Raji (cell line): ENCODE results near the gene ITPR2.

Experiments used
- POLR2A ChIP-seq: IDR thresholded peaks from 2 replicates; pipeline ENCODE4 v1.6.1; 2011; ENCODE audit warnings: low read depth, low read length, control low read depth; ENCODE audit not compliant: insufficient read depth

ITPR2 gene

GRCh38 chr12:26754148-26754547, 78.8 kb downstream of the ITPR2 start:
- no peak for TF ChIP-seq POLR2A

- TF ChIP-seq POLR2A: no peak
Observed at GRCh38 chr12:26751179-26751578, 81.8 kb downstream of the ITPR2 start.

DNA sequence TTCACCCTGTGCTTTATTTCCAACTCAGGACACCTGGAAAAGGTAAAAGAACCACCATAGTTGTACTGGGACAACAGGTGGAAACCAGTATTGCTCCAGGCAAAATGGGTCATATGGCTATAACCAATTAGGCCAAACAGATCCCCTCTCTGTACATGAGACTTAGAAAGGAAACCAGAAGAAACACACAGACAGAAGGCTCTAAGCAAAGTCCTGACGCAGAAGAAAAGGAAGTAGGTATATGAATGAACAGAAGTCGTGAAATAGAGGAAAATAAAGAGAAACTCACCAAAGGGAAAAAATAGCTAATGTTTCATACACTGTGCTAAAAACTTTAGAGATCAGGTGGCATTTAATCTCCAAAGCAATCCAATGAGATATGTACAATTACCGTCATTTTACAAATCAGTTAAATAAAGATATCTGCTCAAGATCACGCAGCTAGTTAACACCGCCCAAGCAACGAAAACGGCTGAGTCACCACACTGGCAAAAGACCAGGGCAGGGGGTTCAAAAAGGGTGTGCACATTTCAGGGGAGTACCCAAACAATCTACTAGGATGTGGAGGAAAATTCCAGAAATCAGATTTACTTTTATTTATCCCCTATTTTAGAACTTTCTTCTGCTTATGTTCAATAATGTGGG, 82.3 kb downstream of the ITPR2 start:
- TF ChIP-seq POLR2A: no peak

- TF ChIP-seq POLR2A: no peak
Observed at GRCh38 chr12:26749781-26750180, 83.2 kb downstream of the ITPR2 start.

GRCh38 chr12:26748741-26749431, 84.1 kb downstream of the ITPR2 start:
- no peak for TF ChIP-seq POLR2A

GRCh38 chr12:26748412-26748740, 84.6 kb downstream of the ITPR2 start:
- TF ChIP-seq POLR2A: no peak

DNA sequence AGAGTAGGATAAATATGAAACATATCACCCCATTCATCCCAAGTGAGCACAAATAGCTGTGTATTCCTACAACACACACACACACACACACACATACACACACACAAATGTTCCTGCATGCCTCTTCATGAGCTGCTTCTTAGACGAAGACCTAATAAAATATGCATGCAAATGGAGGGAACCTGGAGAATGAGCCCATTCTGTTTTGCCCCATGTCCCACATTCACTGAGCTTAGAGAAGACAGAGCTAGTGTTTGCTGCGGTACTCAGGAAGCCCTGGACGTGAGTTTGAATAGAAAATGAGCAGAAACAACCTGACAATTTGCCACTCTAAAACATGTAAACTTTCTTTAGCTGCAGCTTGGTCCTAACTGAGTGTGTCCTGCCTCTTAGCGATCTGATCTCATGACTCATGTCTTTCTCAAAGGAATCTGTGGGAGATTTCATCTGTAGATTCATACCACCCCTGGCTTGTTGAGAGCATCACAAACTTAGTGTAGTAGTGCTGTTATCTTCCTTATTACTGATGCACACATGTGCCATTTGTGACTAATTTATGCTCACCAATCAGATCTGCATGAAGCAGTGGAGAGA, 86.8 kb downstream of the ITPR2 start:
- no peak for TF ChIP-seq POLR2A

DNA sequence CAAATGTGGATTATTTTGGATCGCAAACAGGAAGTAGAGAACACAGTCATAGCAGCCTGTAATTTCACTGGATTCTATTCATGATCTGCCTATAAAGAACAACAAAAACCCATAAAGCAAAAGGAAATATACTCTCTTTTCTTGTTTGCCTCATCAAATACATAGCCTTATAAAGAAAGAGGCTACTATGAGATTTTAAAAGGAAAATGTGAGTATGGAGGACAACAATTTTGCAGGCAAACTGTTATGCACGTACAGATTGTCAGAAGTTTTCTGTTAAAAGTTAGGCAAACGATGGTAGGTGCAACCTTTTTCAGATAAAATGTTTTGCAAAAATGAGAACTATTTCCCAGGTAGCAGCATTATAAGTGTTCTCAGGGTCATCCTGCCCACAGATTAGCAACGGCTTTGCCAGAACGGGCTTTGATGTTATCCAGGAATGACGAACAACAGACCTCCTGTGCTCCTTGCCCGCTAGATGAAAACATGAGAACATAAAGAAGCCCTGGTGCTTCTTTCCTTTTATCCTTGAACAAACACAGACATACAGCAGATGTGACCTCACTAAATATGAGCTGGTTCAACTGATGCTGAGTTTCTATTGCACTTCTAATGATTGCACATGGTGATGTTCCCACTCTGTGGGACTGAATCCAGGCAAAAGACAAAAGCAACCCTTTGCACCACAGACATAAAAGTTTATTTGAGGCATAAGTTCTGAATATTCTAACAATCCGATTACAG, 88.1 kb downstream of the ITPR2 start:
- TF ChIP-seq POLR2A: no peak

- no peak for TF ChIP-seq POLR2A
Observed at GRCh38 chr12:26744042-26744626, 88.9 kb downstream of the ITPR2 start.

DNA sequence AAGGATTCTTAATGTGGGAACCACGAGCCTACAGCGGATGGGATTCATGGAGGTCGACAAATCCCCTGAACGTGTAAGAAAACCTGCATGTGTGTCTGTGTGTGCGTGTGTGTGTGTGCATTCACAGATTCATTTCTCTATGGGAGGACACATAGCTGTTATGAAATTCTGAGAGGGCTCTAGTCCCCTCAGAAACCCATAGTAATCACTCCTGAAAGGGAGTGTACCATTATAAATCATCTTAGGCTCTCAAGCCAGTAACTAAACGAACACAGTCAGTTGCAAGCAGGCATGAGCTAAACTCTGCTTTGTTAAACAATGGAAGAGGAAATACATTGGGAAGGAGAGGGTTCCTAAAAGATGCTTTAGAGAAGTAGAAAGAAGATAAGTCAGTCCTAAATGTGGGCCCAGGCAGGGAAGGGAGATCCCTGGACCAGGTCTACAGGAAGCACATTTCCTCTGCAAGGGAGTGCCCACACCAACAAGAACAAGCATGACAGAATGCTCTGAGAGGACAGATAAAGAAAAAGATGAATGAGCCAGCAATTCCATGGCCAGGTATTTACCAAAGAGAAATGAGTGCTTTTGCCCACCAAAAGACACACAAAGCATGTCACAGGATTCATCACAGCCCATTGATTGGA, 91.3 kb downstream of the ITPR2 start:
- TF ChIP-seq POLR2A: no peak

DNA sequence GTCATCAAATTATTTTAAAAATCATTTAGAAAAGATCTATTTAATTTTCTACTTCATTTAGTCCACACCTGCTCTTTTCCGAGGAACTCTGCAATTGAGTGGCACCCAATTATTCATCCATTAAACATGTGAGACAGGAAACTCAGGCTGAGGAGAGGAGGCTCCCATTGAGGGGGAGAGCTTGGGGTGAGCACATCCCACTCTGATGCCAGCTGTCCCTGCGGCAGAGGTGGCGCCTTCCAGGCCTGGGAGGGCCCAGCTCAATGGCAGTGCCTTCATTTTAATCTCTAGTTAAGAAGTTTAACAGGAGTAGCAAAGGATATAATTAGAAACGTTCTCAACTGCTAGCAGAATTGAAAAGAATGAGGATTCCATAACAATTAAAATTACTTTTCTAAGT, 92.0 kb downstream of the ITPR2 start:
- no peak for TF ChIP-seq POLR2A

DNA sequence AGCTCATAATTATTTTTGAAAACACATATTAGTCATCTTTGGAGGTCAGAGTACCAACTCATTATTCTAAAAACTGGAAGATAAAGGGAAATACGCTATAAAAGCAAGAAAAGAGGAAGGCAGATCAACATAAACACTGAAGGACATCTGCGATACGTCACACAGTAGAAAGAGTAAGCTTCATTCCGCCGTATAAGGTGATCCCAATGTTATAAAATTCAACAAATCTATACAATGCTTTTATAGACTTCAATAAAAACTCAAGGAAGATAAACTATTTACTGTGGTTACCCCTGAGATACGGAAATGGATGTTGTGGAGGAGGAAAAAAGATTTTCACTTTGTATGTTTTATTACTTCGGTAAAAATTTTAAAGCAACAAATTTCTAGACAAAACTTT, 92.6 kb downstream of the ITPR2 start:
- no peak for TF ChIP-seq POLR2A

- no peak for TF ChIP-seq POLR2A
Observed at GRCh38 chr12:26737487-26738030, 95.4 kb downstream of the ITPR2 start.

- TF ChIP-seq POLR2A: no peak
Observed at GRCh38 chr12:26736563-26737486, 96.2 kb downstream of the ITPR2 start.
